Measurements from ENCODE around the gene GFER.
"Not testable (repeated sequence)": the region's sequence is repeated elsewhere in the genome, so short reads cannot be mapped to it uniquely, and the experiment has no call there.

The GFER gene

GRCh38 chr16:2027024-2028010, 43.3 kb downstream of the GFER start:
- DNase-seq = no peak

GRCh38 chr16:2028146-2028545, 44.2 kb downstream of the GFER start:
- no peak for DNase-seq

DNA sequence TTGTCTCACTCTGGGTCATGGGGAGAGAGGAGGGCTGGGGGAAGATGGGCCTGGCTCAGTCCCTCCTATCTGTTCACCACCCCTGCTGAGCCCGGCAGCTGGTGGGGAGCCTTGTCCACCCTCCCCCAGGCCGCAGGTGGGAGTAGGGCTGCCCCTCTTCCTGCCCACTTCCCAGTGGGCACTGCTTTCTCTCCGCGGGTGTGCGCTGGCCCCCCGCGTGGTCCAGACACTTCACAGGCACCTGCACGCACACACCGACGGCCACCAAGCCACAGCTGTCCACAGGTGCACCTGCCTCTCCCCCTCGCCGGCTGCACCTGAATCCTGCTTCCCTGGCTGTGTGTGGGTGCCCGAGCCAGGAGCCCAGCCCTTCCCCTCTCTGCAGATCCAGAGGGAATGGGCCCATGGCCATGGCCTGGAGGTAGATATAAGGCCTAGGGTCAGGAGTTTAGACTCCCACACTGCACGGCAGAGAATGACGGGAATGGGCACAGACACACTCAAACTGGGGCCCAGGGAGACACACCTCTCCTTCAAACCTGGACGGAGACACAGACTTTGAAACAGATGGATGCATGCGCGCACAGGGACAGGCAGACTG, 44.7 kb downstream of the GFER start:
- DNase-seq = no peak

DNA sequence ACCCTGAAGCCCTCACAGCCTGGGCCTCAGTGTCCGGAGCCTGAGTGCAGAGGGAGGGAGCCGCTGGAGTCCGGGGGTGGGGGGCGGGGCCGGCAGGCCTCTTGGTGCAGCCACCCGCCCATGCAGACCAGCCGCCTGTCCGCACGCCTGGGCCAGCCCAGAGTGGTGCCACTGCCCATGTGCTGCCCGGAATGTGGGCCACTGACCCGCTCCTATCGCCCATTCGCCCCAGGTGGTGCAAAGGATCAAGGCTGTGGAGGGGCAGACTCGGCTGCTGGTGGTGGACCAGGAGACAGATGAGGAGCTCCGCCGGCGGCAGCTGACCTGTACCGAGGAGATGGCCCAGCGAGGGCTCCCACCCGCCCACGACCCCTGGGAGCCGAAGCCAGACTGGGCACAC, 45.4 kb downstream of the GFER start:
- no peak for DNase-seq

DNA sequence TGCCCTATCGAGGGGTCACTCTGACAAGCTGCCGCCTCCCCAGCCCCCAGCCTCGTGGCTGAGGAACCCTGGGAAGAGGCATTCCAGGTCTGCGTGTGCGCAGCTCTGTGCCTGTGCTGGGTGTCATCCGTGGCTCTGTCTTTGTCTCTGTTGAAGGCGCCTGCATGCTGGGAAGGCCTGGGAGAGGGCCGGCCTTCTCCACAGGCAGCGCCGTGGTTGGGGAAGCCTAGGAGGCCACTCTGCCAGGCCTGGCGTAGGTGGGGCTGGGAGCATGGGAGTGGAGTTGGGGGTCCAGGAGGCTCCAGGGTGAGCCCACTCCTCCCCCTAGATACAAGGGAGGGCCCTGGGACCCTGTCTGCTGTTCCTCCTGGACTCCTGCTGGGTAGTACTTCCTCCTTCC, 46.0 kb downstream of the GFER start:
- DNase-seq = no peak

DNA sequence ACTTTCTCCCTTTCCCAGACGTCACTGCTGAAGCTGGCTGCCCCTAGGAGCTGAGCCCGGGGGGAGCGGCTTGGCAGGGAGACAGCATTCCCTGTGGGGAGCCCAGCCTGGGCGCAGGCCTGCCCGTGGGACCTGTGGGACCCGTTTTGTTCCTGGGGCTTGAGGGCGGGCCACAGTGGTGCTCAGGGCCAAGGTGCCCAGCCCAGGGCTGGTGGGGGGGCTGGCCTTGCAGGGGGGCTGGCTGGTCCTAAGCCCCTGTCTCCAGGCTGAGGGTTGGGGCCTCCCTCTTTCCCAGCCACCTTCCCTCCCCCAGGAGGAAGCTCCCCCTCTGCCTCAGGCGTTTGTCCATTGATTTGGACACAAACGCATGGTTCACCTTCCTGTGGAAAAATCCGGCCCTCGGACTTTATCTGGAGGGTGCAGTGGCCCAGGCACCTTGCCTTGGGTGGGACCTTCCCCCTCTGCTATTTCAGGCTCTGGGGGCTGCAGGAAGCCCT, 47.1 kb downstream of the GFER start:
- DNase-seq = no peak

DNA sequence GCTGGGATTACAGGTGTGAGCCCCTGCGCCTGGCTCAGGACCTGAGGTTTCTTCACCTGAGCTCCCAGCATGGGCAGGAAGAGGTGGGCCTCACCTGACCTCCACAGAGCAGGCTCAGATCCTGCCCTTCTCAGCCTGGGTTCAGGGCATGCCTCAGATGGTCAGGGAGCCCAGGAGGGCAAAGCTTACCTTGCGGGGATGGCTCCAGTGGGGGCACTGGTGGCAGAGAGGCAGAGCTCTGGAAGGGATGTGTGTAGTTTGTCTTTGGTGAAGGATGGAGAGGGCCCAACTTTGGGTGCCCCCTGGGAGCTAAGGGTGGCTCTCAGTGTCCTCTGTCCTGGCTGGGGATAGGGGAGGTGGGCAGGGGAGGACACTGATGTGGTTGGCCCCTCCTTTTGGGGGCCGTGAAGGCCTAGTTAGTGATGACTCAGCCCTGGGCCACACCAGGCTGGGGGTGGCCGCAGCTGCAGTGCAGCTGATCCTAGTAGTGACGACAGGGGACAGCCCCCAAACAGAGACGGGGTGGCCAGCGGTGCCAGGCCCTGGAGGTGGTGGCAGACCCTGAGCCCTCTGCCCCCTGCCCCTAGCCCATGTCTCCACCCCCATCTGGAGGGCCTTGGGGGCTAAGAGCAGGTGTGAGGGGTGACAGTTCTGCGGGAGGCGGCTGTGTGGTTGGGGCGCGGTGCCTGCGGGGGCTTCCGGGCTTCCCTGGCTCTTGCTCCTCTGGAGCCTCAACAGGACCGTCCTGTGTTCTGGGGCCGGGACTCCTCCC, 48.5 kb downstream of the GFER start:
- no peak for DNase-seq

GRCh38 chr16:2033057-2033908, 49.3 kb downstream of the GFER start:
- DNase-seq = no peak

DNA sequence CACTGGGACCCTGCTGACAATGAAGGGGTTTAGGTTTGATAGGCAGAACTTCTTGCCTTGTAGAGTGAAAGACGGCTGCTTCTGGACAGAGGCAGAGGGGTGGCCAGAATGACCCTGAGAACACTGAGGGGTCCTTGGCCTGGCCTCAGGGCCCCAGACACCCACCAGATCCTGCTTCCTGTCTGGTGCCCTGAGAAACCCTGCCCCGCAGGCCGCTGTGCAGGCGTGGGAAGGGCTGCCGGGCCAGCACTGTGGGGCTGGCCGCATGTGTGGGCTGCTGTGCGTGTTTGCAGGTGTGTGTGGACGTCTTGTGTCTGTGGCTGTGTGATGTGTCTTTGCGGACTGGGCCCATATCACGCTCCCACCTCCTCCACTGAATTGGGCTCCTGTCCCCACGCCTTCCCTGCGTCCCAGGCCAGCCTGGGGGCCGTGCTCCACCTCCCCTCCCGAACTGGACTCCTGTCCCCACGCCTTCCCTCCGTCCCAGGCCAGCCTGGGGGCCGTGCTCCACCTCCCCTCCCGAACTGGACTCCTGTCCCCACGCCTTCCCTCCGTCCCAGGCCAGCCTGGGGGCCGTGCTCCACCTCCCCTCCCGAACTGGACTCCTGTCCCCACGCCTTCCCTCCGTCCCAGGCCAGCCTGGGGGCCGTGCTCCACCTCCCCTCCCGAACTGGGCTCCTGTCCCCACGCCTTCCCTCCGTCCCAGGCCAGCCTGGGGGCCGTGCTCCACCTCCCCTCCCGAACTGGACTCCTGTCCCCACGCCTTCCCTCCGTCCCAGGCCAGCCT, 50.1 kb downstream of the GFER start:
- DNase-seq = not testable (repeated sequence)

DNA sequence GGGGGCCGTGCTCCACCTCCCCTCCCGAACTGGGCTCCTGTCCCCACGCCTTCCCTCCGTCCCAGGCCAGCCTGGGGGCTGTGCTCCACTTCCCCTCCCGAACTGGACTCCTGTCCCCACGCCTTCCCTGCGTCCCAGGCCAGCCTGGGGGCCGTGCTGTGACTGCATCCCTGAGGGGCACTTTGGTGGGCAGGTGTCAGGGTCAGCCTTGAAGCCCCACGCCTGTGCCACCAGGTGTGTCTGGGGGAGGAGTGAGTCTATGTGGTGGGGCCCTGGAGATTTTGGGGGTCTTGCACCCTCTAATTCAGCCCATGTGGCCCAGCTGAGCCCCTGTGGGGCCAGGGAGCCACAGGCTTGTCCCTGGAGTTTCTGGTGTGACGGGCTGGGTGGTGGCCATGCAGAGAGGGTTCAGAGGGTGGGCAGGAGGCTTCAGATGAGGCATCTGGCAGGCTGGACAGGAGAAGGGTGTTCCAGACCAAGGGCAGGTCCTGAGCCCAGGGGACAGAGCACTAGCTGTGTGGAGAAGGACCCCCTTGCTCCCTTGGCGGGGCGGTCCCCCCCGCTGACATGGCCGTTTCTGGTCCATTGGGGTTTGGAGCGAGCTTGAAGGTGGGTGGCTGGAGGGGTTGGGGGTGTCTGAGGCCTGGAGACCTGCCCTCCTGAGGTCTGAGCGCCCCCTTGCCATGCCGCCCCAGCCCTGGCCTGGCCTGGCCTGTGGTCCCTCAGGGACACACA, 50.9 kb downstream of the GFER start:
- DNase-seq = no peak

GRCh38 chr16:2035431-2036199, 51.6 kb downstream of the GFER start:
- DNase-seq = no peak

- DNase-seq = no peak
Observed at GRCh38 chr16:2036200-2036966, 52.4 kb downstream of the GFER start.

GRCh38 chr16:2037115-2037514, 53.1 kb downstream of the GFER start:
- no peak for DNase-seq

Measured in effector CD8-positive, alpha-beta T cell (primary cell).